Neuronal stem cell (in vitro differentiated cells): ENCODE data around the gene HSPA1B.
A peak's percentile ranks its signal among the peaks of the same experiment; 100 is the strongest.

Experiments
- DNase-seq: peaks from one replicate; pipeline ENCODE4 v3.0.0-alpha.2; 2013; ENCODE audit warnings: low spot score
- H2AFZ ChIP-seq: one replicate; pipeline ENCODE4 v1.6.1; 2013; ENCODE audit warnings: mild to moderate bottlenecking, low read length, inconsistent platforms
- H2AK5ac ChIP-seq: 2 replicates; pipeline ENCODE4 v1.6.1; 2013; ENCODE audit warnings: low read depth, mild to moderate bottlenecking, inconsistent platforms, low read length, moderate library complexity, mixed read lengths
- H2BK120ac ChIP-seq: 2 replicates; pipeline ENCODE4 v1.6.1; 2013; ENCODE audit warnings: low read depth, mild to moderate bottlenecking, inconsistent platforms, low read length, moderate library complexity, mixed read lengths
- H2BK12ac ChIP-seq: one replicate; pipeline ENCODE4 v1.6.1; 2013; ENCODE audit warnings: low read length, inconsistent platforms
- H2BK15ac ChIP-seq: 2 replicates; pipeline ENCODE4 v1.6.1; 2013; ENCODE audit warnings: mild to moderate bottlenecking, low read length, inconsistent platforms, mixed read lengths
- H2BK5ac ChIP-seq: one replicate; pipeline ENCODE4 v1.6.1; 2013; ENCODE audit warnings: inconsistent platforms, mild to moderate bottlenecking, low read length, moderate library complexity
- H3K14ac ChIP-seq: one replicate; pipeline ENCODE4 v1.6.1; 2013; ENCODE audit warnings: low read length, inconsistent platforms
- H3K18ac ChIP-seq: 2 replicates; pipeline ENCODE4 v1.6.1; 2013; ENCODE audit warnings: low read length, inconsistent platforms
- H3K23ac ChIP-seq: 2 replicates; pipeline ENCODE4 v1.6.1; 2013; ENCODE audit warnings: low read depth, mild to moderate bottlenecking, mixed read lengths, low read length, inconsistent platforms; ENCODE audit not compliant: poor library complexity
- H3K27ac ChIP-seq: replicated peaks from 3 replicates; pipeline ENCODE4 v1.5.1; 2013; ENCODE audit warnings: low read length, inconsistent platforms
- H3K27me3 ChIP-seq, 3 experiments: 2 replicates each; pipeline ENCODE4 v1.6.1; 2013; ENCODE audit warnings: low read length in 3 of 3, mild to moderate bottlenecking in 2 of 3, inconsistent platforms in 1 of 3, low read depth in 1 of 3, mixed read lengths in 1 of 3, moderate library complexity in 1 of 3; ENCODE audit not compliant: control insufficient read depth in 3 of 3, insufficient read depth in 3 of 3
- H3K36me3 ChIP-seq, 2 donors: replicated peaks in 1 of 2; 2 replicates each; pipeline ENCODE4 v1.6.1; 2013; ENCODE audit warnings: low read length in 2 of 2; ENCODE audit not compliant: control insufficient read depth in 2 of 2, insufficient read depth in 2 of 2
- H3K4ac ChIP-seq: 2 replicates; pipeline ENCODE4 v1.6.1; 2013; ENCODE audit warnings: inconsistent platforms, mild to moderate bottlenecking, low read length, moderate library complexity
- H3K4me1 ChIP-seq, 2 donors: 1 replicate in 1 of 2; 2 replicates in 1 of 2; pipeline ENCODE4 v1.6.1; 2013; ENCODE audit warnings: low read length in 2 of 2, low read depth in 1 of 2; ENCODE audit not compliant: control insufficient read depth in 2 of 2, insufficient read depth in 1 of 2
- H3K4me2 ChIP-seq: one replicate; pipeline ENCODE4 v1.6.1; 2013; ENCODE audit warnings: mild to moderate bottlenecking, low read length, inconsistent platforms; ENCODE audit not compliant: insufficient read depth, poor library complexity, severe bottlenecking
- H3K4me3 ChIP-seq, 2 donors: 2 replicates each; pipeline ENCODE4 v1.5.1; 2013; ENCODE audit warnings: low read length in 2 of 2, mild to moderate bottlenecking in 2 of 2, inconsistent platforms in 1 of 2, moderate library complexity in 1 of 2
- H3K79me1 ChIP-seq: one replicate; pipeline ENCODE4 v1.6.1; 2013; ENCODE audit warnings: low read depth, mild to moderate bottlenecking, inconsistent platforms, low read length, moderate library complexity
- H3K9ac ChIP-seq: one replicate; pipeline ENCODE4 v1.6.1; 2013; ENCODE audit warnings: mild to moderate bottlenecking, low read depth, low read length, inconsistent platforms; ENCODE audit not compliant: poor library complexity
- H3K9me3 ChIP-seq, 2 donors: replicated peaks in 1 of 2; 2 replicates each; pipeline versions ENCODE3 to v1.6.1; 2013; ENCODE audit warnings: low read length in 2 of 2, mild to moderate bottlenecking in 2 of 2, inconsistent platforms in 1 of 2, low read depth in 1 of 2, mixed read lengths in 1 of 2, moderate library complexity in 1 of 2; ENCODE audit not compliant: control insufficient read depth in 2 of 2, insufficient read depth in 1 of 2
- H4K8ac ChIP-seq: one replicate; pipeline ENCODE4 v1.6.1; 2013; ENCODE audit warnings: low read depth, mild to moderate bottlenecking, inconsistent platforms, low read length, moderate library complexity
- H4K91ac ChIP-seq: one replicate; pipeline ENCODE4 v1.6.1; 2013; ENCODE audit warnings: low read length, low read depth, mild to moderate bottlenecking, inconsistent platforms; ENCODE audit not compliant: poor library complexity
- WGBS, 2 donors: extraction: QIAGEN DNeasy Blood & Tissue Kit; methylation state at CpG; one replicate each; pipeline ENCODE4 v1.1.7; 2013; ENCODE audit warnings: missing lambda C conversion rate in 2 of 2, mixed read lengths in 1 of 2; ENCODE audit not compliant: insufficient read length in 2 of 2, insufficient replicate concordance in 1 of 2; ENCODE audit errors: extremely low coverage in 2 of 2; 5-methylcytosine and 5-hydroxymethylcytosine counted together

HSPA1B gene

GRCh38 chr6:31870385-31870921, 42.9 kb downstream of the HSPA1B start:
- no CpG with 5 or more reads among the region's 16 CpGs for WGBS, 2 donors
- H3K27ac ChIP-seq: no peak overlapping the region
- no peak for DNase-seq

GRCh38 chr6:31871046-31871659, 43.6 kb downstream of the HSPA1B start:
- Histone ChIP-seq H3K9ac (peak overlapping the region; percentile 66), H2BK120ac (peak overlapping the region; percentile 9), H3K4ac (no peak overlapping the region), H3K4me2 (no peak overlapping the region), H4K91ac (peak overlapping the region; percentile 83), H3K79me1 (no peaks in the 10 kb centered on the region), H3K9me3 (no peaks in the 10 kb centered on the region), H2AK5ac (peak overlapping the region; percentile 80), H2BK5ac (peak overlapping the region; percentile 55), H3K27ac (peak overlapping the region; percentile 32), H3K27me3 (no peaks in the 10 kb centered on the region), H2AFZ (peak overlapping the region; percentile 44), H2BK12ac (peak overlapping the region; percentile 81), H3K4me1 (peaks cover 6 to 17% of the 10 kb centered on the region in 2 donors), H3K4me3 (no peak overlapping the region), H4K8ac (no peak overlapping the region), H3K36me3 (no peaks in the 10 kb centered on the region), H2BK15ac (peak overlapping the region; percentile 88), H3K23ac (peak overlapping the region; percentile 3), H3K14ac (peak overlapping the region; percentile 0), H3K18ac (peak overlapping the region; percentile 89)
- no CpG with 5 or more reads among the region's 9 CpGs for WGBS, 2 donors
- DNase-seq: no peak

More at GRCh38 chr6:31870385-31870921, 42.9 kb downstream of the HSPA1B start:
- Histone ChIP-seq H4K8ac (no peak overlapping the region), H3K9me3 (no peaks in the 10 kb centered on the region), H3K36me3 (no peaks in the 10 kb centered on the region), H3K27me3 (no peaks in the 10 kb centered on the region), H3K14ac (peak overlapping the region; percentile 0), H3K4me1 (peaks cover 9 to 17% of the 10 kb centered on the region in 2 donors), H2BK15ac (peak overlapping the region; percentile 88), H3K18ac (peak overlapping the region; percentile 89), H3K4ac (peak overlapping the region; percentile 8), H3K79me1 (no peaks in the 10 kb centered on the region), H3K9ac (peak overlapping the region; percentile 66), H2BK120ac (peak overlapping the region; percentile 9), H3K23ac (no peak overlapping the region), H2AK5ac (peak overlapping the region; percentile 77), H3K4me3 (no peak overlapping the region), H4K91ac (peak overlapping the region; percentile 93), H2BK5ac (no peak overlapping the region), H2BK12ac (peak overlapping the region; percentile 67), H3K4me2 (no peak overlapping the region), H2AFZ (peak overlapping the region; percentile 44)

GRCh38 chr6:31874084-31874670, 46.6 kb downstream of the HSPA1B start:
- Histone ChIP-seq H2BK15ac (no peak overlapping the region), H3K23ac (no peak overlapping the region), H3K4ac (no peak overlapping the region), H4K8ac (no peak overlapping the region), H3K4me3 (no peak overlapping the region), H3K36me3 (no peaks in the 10 kb centered on the region), H3K9me3 (no peaks in the 10 kb centered on the region), H3K14ac (no peak overlapping the region), H3K9ac (no peak overlapping the region), H3K4me2 (no peak overlapping the region), H3K4me1 (peaks cover 2 to 16% of the 10 kb centered on the region in 2 donors), H2BK12ac (no peak overlapping the region), H2AK5ac (no peak overlapping the region), H2BK120ac (no peak overlapping the region), H3K18ac (no peak overlapping the region), H3K79me1 (no peaks in the 10 kb centered on the region), H3K27me3 (no peaks in the 10 kb centered on the region), H2AFZ (no peak overlapping the region), H3K27ac (no peak overlapping the region), H2BK5ac (no peak overlapping the region), H4K91ac (no peak overlapping the region)
- no CpG with 5 or more reads among the region's 4 CpGs for WGBS, 2 donors
- no peak for DNase-seq

GRCh38 chr6:31874836-31875572, 47.5 kb downstream of the HSPA1B start:
- Histone ChIP-seq H4K8ac (no peak overlapping the region), H2BK15ac (no peak overlapping the region), H3K27ac (no peak overlapping the region), H4K91ac (no peak overlapping the region), H3K4me3 (no peak overlapping the region), H3K9ac (no peak overlapping the region), H3K4me1 (peaks cover 0 to 13% of the 10 kb centered on the region in 2 donors), H3K9me3 (no peaks in the 10 kb centered on the region), H3K27me3 (no peaks in the 10 kb centered on the region), H2AK5ac (no peak overlapping the region), H2AFZ (no peak overlapping the region), H3K23ac (no peak overlapping the region), H3K14ac (no peak overlapping the region), H3K79me1 (no peaks in the 10 kb centered on the region), H2BK5ac (no peak overlapping the region), H2BK12ac (no peak overlapping the region), H3K36me3 (peaks cover 5 to 7% of the 10 kb centered on the region in 2 donors), H3K4ac (no peak overlapping the region), H2BK120ac (no peak overlapping the region), H3K4me2 (no peak overlapping the region), H3K18ac (no peak overlapping the region)
- no CpG with 5 or more reads among the region's 5 CpGs for WGBS, 2 donors
- no peak for DNase-seq
